HTERT RPE-1 (cell line): Measurements from ENCODE around the gene INPP4B.
"Not testable (repeated sequence)": the region's sequence is repeated elsewhere in the genome, so short reads cannot be mapped to it uniquely, and the experiment has no call there.

Experiments
- in situ Hi-C: fragments of 300-500 bp; cut with MboI; formaldehyde crosslinking; loops from 4 replicates; pipeline ENCODE4 v1.14.3; 2020; ENCODE audit warnings: low sequenced_read_pairs

Gene INPP4B

GRCh38 chr4:142690406-142691163 is 155.5 kb downstream of the INPP4B start:
- in situ Hi-C loops, result no loop called here

GRCh38 chr4:142687547-142688275 is 158.4 kb downstream of the INPP4B start:
- in situ Hi-C loops, result no loop called here

GRCh38 chr4:142686081-142686480 is 160.0 kb downstream of the INPP4B start:
- in situ Hi-C loops, result no loop called here

DNA sequence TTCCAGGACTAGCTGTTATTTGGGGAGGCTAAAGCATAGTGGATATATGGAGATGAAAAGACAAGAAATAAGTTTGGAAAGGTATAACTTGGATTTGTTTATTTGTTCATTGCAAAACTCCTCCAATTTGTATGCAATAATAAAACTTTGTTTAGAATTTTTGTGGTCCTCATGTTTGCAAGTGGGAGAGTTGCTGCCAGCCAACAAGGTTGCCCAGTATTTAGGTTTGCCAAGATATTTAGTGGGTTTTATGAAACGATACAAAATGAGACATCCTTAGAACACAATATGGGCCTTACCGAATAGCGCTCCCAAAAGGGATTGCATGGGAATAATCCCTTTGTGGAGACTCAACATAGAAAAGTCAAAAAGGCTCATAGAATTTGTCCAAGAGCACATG is 162.1 kb downstream of the INPP4B start:
- in situ Hi-C loops, result no loop called here

- in situ Hi-C loops, result no loop called here
These were observed 162.6 kb downstream of the INPP4B start for GRCh38 chr4:142683503-142683902.

- in situ Hi-C loops, result no loop called here
These were observed 174.6 kb downstream of the INPP4B start for GRCh38 chr4:142671516-142671915.

DNA sequence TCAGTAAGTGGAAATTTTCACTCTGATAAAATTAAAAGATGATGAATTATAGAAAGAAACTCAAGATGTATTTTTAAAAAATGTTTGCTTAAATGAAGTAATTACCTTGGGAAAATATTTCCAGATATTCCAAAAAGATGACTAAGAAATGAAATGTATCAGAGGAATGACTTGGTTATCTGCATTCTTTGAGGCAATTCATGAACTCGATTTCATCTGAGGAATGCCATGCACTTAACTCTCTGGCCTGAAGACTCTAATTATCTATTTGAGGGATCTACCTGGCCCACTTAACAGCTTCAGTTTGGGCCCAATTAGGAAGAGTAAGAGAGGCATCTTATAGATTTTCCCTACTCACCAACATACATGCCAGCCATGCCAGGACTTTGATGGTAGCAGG is 182.3 kb downstream of the INPP4B start:
- in situ Hi-C loops, result no loop called here

DNA sequence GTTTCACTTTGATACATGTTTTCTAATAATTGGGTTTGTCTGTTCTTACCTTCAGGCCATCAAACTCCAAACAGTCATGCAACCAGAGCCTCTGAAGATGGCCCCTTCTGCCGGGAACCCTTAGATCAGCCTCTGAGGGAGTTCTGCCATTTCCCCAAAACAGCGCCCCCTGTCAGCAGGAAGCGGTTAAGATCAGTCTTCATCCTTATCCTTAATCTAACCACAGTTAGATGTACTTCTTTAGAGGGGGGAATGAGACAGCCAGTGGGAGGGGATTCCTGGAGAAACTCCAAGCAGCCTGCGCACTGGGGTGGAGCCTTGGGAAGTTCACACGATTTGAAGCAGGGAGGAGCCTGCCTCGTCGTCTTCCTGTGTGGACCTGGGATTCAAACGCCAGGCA is 185.4 kb downstream of the INPP4B start:
- in situ Hi-C loops, result no loop called here

- in situ Hi-C loops, result no loop called here
These were observed 189.9 kb downstream of the INPP4B start for GRCh38 chr4:142656178-142656577.

DNA sequence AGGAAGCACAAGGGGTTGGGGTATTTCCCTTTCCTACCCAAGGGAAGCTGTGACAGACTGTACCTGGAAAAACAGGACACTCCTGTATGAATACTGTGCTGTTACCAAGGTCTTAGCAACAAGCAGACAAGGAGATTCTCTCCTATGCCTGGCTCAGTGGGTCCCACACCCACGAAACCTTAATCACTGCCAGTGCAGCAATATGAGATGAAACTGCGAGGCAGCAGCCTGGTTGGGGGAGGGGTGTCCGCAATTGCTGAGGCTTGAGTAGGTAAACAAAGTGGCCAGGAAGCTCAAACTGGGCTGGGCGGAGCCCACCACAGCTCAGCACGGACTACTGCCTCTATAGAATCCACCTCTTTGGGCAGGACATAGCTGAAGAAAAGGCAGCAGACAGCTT is 197.7 kb downstream of the INPP4B start:
- in situ Hi-C loops, result no loop called here

GRCh38 chr4:142645475-142646108 is 200.5 kb downstream of the INPP4B start:
- in situ Hi-C loops, result no loop called here

DNA sequence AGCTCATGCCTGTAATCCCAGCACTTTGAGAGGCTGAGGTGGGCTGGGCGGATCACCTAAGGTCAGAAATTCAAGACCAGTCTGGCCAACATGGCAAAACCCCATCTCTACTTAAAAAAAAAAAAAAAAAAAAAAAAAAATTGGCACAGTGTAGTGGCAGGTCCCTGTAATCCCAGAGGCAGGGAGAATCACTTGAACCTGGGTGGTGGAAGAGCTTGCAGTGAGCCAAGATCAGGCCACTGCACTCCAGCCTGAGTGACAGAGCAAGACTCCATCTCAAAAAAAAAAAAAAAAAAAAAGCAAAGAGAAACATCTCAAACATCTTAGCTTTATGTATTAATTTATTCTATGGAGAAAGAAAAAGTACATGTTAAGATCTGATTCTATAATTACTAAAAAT is 201.5 kb downstream of the INPP4B start:
- in situ Hi-C loops, result not testable (repeated sequence)

GRCh38 chr4:142637614-142638013 is 208.5 kb downstream of the INPP4B start:
- in situ Hi-C loops, result no loop called here

DNA sequence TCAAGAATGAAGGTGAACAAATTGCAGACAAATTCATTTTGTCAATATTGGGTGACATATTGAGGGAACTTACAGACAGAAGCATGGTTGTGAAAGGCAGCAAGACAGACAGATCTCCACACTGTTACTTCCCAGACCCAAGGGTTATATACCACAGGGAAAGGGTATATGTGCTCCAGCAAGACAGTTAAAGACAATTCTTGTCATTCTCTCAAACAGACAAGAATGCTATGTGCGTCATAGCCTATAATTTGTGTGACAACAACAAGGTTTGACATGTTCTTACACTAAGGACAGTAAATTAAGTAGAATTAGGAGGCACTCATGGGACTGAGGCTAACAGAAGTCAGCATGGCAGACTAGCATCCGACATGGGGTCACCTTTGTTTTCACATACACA is 214.3 kb downstream of the INPP4B start:
- in situ Hi-C loops, result no loop called here

DNA sequence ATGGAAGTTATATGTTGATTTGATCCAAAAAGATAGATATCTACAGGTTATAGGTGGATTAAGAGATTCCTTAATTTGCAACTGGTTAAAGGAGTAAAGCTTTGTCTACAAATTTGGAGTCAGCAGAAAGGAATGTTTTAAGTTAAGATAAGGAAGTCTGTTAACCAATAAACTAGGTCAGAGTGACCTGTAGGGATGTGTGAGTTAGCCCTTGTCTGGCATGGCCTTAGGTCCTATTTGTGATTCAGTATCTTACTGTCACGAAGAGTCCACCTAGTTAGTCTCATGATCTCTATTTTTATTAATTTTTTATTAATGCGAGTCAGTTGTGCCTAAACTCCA is 230.8 kb downstream of the INPP4B start:
- in situ Hi-C loops, result no loop called here

GRCh38 chr4:142614621-142615323 is 231.3 kb downstream of the INPP4B start:
- in situ Hi-C loops, result no loop called here

- in situ Hi-C loops, result no loop called here
These were observed 238.1 kb downstream of the INPP4B start for GRCh38 chr4:142607976-142608375.

- in situ Hi-C loops, result no loop called here
These were observed 245.1 kb downstream of the INPP4B start for GRCh38 chr4:142600952-142601351.

DNA sequence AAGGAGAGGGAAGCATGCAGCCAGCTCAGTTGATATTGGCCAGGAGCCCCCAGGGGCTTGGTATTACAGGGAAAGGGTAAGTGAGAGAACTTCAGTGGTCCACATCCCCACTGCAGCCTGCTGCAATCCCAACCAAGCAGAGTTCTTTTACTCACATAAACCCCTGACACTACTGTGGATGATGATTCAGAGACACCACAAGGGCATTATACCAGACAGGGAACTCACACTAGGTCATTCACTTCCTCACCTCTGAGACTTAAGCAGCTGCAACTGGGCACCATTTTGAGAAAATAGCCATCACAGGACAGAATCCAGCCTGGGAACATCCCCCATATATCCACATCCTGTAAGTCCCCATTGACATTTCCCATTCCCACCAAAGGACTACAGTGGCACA is 248.0 kb downstream of the INPP4B start:
- in situ Hi-C loops, result no loop called here

- in situ Hi-C loops, result no loop called here
These were observed 249.5 kb downstream of the INPP4B start for GRCh38 chr4:142596595-142596994.

- in situ Hi-C loops, result no loop called here
These were observed 250.0 kb downstream of the INPP4B start for GRCh38 chr4:142596121-142596520.
